GM12878 (cell line): Measurements from ENCODE around the gene APBA3. TPM values are rescaled to one million over a fixed set of nuclear protein-coding genes. Genes with fewer than 3 reads are reported as not detected.
A peak's percentile ranks its signal among the peaks of the same experiment; 100 is the strongest.

Experiments
- CEBPZ ChIP-seq: fragments of 150-350 bp; IDR thresholded peaks from 2 replicates; pipeline ENCODE4 v1.6.1; 2016; ENCODE audit warnings: low read depth, low read length
- EZH2 ChIP-seq: IDR thresholded peaks from 2 replicates; pipeline ENCODE4 v1.6.1; 2012; ENCODE audit warnings: low read depth, mild to moderate bottlenecking, control low read depth, inconsistent platforms, low read length, borderline replicate concordance; ENCODE audit not compliant: control insufficient read depth
- KLF5 ChIP-seq: fragments of 450-650 bp; IDR thresholded peaks from 2 replicates; pipeline ENCODE4 v1.6.1; 2014; ENCODE audit warnings: mild to moderate bottlenecking; ENCODE audit not compliant: partially characterized antibody
- PAX5 ChIP-seq: IDR thresholded peaks from 2 replicates; pipeline ENCODE4 v1.6.1; 2011; ENCODE audit warnings: low read depth, low read length, borderline replicate concordance
- PKNOX1 ChIP-seq: fragments of 450-650 bp; IDR thresholded peaks from 2 replicates; pipeline ENCODE4 v1.6.1; 2016; ENCODE audit warnings: mild to moderate bottlenecking
- SMAD5 ChIP-seq: IDR thresholded peaks from 2 replicates; pipeline ENCODE4 v1.6.1; 2016; ENCODE audit warnings: antibody characterized with exemption, low read depth
- SP1 ChIP-seq: IDR thresholded peaks from one replicate; pipeline ENCODE4 v1.6.1; 2011; ENCODE audit warnings: low read depth, low read length
- TARDBP ChIP-seq: IDR thresholded peaks from 2 replicates; pipeline ENCODE4 v1.6.1; 2016; ENCODE audit warnings: borderline replicate concordance
- polyA plus RNA-seq, 11 experiments: library from polyadenylated mRNA; depleted of rRNA in 4 of 11; unstranded in 6 of 11; stranded (reverse) in 5 of 11; fragments of >200 nt; fragmentation: Nextera tagmentation in 4 of 11; fragmentation: Illumina TruSeq in 1 of 11; extraction: Ambion mirVana in 4 of 11; extraction: Trizol in 1 of 11; gene quantifications; 1 replicate in 1 of 11; 2 replicates in 10 of 11; pipeline versions ENCODE4 v1.2.1 to v1.2.3, GENCODE V29; 2011 to 2016; ENCODE audit warnings: inconsistent platforms in 2 of 11, missing spikeins in 2 of 11, low read depth in 1 of 11
- total RNA-seq, 4 experiments: library from RNA; depleted of rRNA in 3 of 4; stranded (reverse); fragments of >200 nt in 3 of 4; fragmentation: Illumina TruSeq in 1 of 4; extraction: Trizol in 1 of 4; gene quantifications; 2 replicates each; pipeline versions ENCODE4 v1.2.1 to v1.2.3, GENCODE V29; 2013 to 2021
- TF ChIP-seq, protein P1 (sequence below): IDR thresholded peaks from 2 replicates; pipeline ENCODE4 v1.6.1; 2012; ENCODE audit warnings: improper control_type of control experiment, low read depth, low read length; ENCODE audit not compliant: insufficient replicate concordance
- TF ChIP-seq, protein P2 (sequence below): IDR thresholded peaks from 2 replicates; pipeline ENCODE4 v1.6.1; 2011; ENCODE audit warnings: borderline replicate concordance, low read depth, mild to moderate bottlenecking, moderate library complexity, low read length; ENCODE audit not compliant: insufficient read depth, poor library complexity, severe bottlenecking
- TF ChIP-seq, protein P3 (sequence below): fragments of 450-650 bp; formaldehyde crosslinking; IDR thresholded peaks from 2 replicates; pipeline ENCODE4 v1.4.0; 2020; ENCODE audit warnings: mild to moderate bottlenecking, moderate library complexity

The APBA3 gene
- total and polyA plus RNA-seq, 10 of the 15 experiments (the other 5 are each of a cell fraction or from before 2014, with no cell fraction given) = 0.31 to 36.4 (median 18.3) TPM

DNA sequence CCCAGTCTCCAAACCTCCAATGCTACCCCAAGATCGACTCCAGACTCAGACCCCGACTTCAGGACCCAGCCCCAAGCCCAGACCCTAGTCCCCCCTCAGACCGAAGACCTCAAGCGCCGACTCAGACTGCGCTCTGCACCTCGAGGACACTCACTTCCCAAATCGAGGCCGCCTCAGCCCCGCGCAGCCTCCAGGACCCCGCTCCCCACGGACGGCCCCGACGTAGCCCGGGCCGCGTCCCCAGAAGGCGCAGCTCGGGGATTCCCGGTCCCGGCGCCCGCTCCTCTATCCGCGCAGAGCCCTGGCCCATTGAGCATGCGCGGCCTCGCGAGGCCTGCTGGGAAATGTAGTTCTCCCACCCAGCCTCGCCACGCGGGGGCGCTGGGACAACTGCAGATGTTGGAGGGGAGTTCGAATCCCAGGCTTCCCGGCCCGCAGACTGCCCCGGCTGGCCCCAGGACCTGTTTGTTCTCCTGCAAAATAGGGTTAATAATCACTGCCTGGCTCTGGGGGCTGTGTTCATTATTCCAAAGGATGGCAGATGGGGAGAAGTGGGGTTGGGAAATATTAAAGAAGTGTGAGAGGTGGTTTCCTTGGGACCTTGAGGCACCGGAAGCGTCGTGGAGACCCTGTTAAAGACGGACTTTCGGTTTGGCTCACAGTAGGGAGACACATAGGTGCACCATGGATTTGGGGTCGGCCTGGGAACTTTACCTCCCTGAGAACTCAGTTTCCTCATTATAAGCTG is at the start of gene APBA3 (continued):
- TF ChIP-seq, protein P1, sequence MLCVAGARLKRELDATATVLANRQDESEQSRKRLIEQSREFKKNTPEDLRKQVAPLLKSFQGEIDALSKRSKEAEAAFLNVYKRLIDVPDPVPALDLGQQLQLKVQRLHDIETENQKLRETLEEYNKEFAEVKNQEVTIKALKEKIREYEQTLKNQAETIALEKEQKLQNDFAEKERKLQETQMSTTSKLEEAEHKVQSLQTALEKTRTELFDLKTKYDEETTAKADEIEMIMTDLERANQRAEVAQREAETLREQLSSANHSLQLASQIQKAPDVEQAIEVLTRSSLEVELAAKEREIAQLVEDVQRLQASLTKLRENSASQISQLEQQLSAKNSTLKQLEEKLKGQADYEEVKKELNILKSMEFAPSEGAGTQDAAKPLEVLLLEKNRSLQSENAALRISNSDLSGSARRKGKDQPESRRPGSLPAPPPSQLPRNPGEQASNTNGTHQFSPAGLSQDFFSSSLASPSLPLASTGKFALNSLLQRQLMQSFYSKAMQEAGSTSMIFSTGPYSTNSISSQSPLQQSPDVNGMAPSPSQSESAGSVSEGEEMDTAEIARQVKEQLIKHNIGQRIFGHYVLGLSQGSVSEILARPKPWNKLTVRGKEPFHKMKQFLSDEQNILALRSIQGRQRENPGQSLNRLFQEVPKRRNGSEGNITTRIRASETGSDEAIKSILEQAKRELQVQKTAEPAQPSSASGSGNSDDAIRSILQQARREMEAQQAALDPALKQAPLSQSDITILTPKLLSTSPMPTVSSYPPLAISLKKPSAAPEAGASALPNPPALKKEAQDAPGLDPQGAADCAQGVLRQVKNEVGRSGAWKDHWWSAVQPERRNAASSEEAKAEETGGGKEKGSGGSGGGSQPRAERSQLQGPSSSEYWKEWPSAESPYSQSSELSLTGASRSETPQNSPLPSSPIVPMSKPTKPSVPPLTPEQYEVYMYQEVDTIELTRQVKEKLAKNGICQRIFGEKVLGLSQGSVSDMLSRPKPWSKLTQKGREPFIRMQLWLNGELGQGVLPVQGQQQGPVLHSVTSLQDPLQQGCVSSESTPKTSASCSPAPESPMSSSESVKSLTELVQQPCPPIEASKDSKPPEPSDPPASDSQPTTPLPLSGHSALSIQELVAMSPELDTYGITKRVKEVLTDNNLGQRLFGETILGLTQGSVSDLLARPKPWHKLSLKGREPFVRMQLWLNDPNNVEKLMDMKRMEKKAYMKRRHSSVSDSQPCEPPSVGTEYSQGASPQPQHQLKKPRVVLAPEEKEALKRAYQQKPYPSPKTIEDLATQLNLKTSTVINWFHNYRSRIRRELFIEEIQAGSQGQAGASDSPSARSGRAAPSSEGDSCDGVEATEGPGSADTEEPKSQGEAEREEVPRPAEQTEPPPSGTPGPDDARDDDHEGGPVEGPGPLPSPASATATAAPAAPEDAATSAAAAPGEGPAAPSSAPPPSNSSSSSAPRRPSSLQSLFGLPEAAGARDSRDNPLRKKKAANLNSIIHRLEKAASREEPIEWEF = no peak
- TF ChIP-seq PKNOX1 (no peak), KLF5 (no peak), SP1 (no peak), SMAD5 (no peak), EZH2 (no peak), CEBPZ (no peak), TARDBP (peak; percentile 90), PAX5 (no peak)
- TF ChIP-seq, protein P2, sequence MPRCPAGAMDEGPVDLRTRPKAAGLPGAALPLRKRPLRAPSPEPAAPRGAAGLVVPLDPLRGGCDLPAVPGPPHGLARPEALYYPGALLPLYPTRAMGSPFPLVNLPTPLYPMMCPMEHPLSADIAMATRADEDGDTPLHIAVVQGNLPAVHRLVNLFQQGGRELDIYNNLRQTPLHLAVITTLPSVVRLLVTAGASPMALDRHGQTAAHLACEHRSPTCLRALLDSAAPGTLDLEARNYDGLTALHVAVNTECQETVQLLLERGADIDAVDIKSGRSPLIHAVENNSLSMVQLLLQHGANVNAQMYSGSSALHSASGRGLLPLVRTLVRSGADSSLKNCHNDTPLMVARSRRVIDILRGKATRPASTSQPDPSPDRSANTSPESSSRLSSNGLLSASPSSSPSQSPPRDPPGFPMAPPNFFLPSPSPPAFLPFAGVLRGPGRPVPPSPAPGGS = no peak
- TF ChIP-seq, protein P3, sequence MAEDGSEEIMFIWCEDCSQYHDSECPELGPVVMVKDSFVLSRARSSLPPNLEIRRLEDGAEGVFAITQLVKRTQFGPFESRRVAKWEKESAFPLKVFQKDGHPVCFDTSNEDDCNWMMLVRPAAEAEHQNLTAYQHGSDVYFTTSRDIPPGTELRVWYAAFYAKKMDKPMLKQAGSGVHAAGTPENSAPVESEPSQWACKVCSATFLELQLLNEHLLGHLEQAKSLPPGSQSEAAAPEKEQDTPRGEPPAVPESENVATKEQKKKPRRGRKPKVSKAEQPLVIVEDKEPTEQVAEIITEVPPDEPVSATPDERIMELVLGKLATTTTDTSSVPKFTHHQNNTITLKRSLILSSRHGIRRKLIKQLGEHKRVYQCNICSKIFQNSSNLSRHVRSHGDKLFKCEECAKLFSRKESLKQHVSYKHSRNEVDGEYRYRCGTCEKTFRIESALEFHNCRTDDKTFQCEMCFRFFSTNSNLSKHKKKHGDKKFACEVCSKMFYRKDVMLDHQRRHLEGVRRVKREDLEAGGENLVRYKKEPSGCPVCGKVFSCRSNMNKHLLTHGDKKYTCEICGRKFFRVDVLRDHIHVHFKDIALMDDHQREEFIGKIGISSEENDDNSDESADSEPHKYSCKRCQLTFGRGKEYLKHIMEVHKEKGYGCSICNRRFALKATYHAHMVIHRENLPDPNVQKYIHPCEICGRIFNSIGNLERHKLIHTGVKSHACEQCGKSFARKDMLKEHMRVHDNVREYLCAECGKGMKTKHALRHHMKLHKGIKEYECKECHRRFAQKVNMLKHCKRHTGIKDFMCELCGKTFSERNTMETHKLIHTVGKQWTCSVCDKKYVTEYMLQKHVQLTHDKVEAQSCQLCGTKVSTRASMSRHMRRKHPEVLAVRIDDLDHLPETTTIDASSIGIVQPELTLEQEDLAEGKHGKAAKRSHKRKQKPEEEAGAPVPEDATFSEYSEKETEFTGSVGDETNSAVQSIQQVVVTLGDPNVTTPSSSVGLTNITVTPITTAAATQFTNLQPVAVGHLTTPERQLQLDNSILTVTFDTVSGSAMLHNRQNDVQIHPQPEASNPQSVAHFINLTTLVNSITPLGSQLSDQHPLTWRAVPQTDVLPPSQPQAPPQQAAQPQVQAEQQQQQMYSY (CRISPR knock-in tag) = no peak
